ENCODE data around the gene PCAT6. TPM values are rescaled to one million over a fixed set of nuclear protein-coding genes. Genes with fewer than 3 reads are reported as not detected.

Gene PCAT6
- total RNA-seq, 1 donor from 2014 or later: not detected

- no peak overlapping the region for H3K4me3 ChIP-seq
- H3K4me1 ChIP-seq: no peaks in the 10 kb centered on the region
- no peak overlapping the region for H3K27ac ChIP-seq
- no peaks in the 10 kb centered on the region for H3K9me3 ChIP-seq
- H3K27me3 ChIP-seq: no peaks in the 10 kb centered on the region
- intact Hi-C loops (cut with DNase I): no loop called here
- no peak for DNase-seq (ENCODE audit: low spot score in 2 of 2)
- no peaks in the 10 kb centered on the region for H3K36me3 ChIP-seq
- TF ChIP-seq CTCF (IDR thresholded peaks at IDR 0.05): no peak
These were observed 21.2 kb downstream of the PCAT6 start for GRCh38 chr1:202831906-202832305.

- Histone ChIP-seq H3K27ac (no peak overlapping the region), H3K27me3 (no peaks in the 10 kb centered on the region), H3K9me3 (no peaks in the 10 kb centered on the region), H3K4me3 (no peak overlapping the region), H3K36me3 (no peaks in the 10 kb centered on the region), H3K4me1 (no peaks in the 10 kb centered on the region)
- DNase-seq (ENCODE audit: low spot score in 2 of 2): no peak
- TF ChIP-seq CTCF (IDR thresholded peaks at IDR 0.05): no peak
- intact Hi-C loops (cut with DNase I): no loop called here
These were observed 24.2 kb downstream of the PCAT6 start for GRCh38 chr1:202834771-202835547.

GRCh38 chr1:202835548-202836072 is 24.9 kb downstream of the PCAT6 start:
- intact Hi-C loops (cut with DNase I): no loop called here
- Histone ChIP-seq H3K4me1 (no peaks in the 10 kb centered on the region), H3K27ac (no peak overlapping the region), H3K36me3 (no peaks in the 10 kb centered on the region), H3K4me3 (no peak overlapping the region), H3K9me3 (no peaks in the 10 kb centered on the region), H3K27me3 (no peaks in the 10 kb centered on the region)
- TF ChIP-seq CTCF (IDR thresholded peaks at IDR 0.05): no peak
- DNase-seq (ENCODE audit: low spot score in 2 of 2): no peak

- no peaks in the 10 kb centered on the region for H3K9me3 ChIP-seq
- intact Hi-C loops (cut with DNase I): no loop called here
- no peak for DNase-seq (ENCODE audit: low spot score in 2 of 2)
- no peak overlapping the region for H3K27ac ChIP-seq
- TF ChIP-seq CTCF (IDR thresholded peaks at IDR 0.05): no peak
- H3K4me3 ChIP-seq: no peak overlapping the region
- no peaks in the 10 kb centered on the region for H3K27me3 ChIP-seq
- H3K4me1 ChIP-seq: no peaks in the 10 kb centered on the region
- no peaks in the 10 kb centered on the region for H3K36me3 ChIP-seq
These were observed 26.1 kb downstream of the PCAT6 start for GRCh38 chr1:202836623-202837403.

GRCh38 chr1:202837746-202838262 is 27.1 kb downstream of the PCAT6 start:
- no peaks in the 10 kb centered on the region for H3K4me1 ChIP-seq
- H3K27me3 ChIP-seq: no peaks in the 10 kb centered on the region
- DNase-seq (ENCODE audit: low spot score in 2 of 2): no peak
- no peak overlapping the region for H3K4me3 ChIP-seq
- no peaks in the 10 kb centered on the region for H3K9me3 ChIP-seq
- intact Hi-C loops (cut with DNase I): no loop called here
- TF ChIP-seq CTCF (IDR thresholded peaks at IDR 0.05): no peak
- no peak overlapping the region for H3K27ac ChIP-seq
- H3K36me3 ChIP-seq: no peaks in the 10 kb centered on the region
